ENCODE measurements around the gene RBMX2.
"Not testable (repeated sequence)": the region's sequence is repeated elsewhere in the genome, so short reads cannot be mapped to it uniquely, and the experiment has no call there.

Gene RBMX2, protein sequence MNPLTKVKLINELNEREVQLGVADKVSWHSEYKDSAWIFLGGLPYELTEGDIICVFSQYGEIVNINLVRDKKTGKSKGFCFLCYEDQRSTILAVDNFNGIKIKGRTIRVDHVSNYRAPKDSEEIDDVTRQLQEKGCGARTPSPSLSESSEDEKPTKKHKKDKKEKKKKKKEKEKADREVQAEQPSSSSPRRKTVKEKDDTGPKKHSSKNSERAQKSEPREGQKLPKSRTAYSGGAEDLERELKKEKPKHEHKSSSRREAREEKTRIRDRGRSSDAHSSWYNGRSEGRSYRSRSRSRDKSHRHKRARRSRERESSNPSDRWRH

DNA sequence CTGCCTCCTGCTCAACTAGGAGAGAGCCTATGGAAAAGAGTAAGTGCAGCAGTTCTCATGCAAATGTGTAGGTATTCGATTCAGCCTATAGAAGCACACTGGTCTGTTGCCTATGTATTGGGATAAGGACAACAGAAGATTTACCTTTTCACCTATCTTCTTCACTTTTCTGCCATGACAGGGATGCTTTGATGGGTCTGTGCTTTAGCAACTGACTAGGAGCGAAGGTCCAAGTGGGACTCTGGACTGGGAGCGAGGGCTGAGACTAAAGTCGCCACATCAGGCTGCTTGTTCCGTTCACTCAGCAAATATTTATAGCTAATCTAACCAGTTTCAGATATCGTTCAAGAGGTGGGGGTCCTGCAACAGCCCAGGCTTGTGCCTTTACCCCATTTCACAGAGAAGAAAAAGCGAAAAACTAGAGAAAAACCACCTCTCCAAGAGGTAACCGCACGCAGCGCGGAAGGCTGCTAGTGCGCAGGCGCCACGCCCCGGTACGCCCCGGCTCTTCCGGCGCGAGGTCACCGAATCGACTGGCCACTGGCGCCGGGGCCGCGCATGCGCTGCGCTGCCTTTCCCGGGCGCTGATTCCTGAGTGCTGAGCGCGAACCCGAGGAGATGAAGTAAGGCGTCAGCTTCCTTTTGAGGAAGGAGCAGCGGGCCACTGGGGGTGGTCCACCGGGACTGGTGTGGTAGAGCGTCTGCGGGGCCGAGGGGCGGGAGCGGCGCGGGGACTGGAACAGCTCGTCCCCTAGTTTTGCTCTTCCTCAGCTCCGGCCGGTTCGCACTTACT is at the start of gene RBMX2:
RBMX2 (plus strand) TSS at position 573 of the 793 bp plus-strand sequence; CDS start at position 619, 46 bp downstream.
- DNase-seq (ENCODE audit: low read depth) = peak; percentile 49

DNA sequence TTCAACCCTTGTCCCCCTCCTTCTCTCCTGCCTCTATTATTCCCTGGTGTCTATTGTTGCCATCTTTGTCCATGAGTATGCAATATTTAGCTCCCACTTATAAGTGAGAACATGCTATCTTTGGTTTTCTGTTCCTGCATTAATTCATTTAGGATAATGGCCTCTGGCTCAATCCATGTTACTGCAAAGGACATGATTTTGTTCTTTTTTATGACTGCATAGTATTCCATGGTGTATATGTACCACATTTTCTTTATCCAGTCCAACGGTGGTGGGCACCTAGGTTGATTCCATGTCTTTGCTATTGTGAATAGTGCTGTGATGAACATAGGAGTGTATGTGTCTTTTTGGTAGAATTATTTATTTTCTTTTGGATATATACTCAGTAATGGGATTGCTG is 49.7 kb upstream of the RBMX2 start:
- DNase-seq (ENCODE audit: low read depth) = not testable (repeated sequence)

DNA sequence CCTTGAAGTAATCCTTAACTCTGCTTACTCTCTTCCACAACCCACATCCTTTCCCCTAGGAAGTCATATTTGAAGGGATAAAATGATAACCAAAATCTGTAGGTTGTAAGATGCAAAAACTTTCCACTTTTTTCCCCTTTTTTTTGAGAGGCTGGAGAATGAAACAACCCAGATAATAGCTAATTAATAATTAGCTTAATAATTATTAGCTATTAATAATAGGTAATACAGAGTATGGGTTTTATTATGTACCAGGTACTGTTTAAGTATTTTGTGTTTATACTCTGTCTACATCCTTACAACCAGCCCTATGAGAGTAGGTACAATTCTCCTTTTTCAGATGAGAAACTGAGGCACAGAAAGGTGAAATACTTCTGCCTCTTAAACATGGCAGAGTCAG is 25.7 kb upstream of the RBMX2 start:
- no peak for DNase-seq (ENCODE audit: low read depth)

DNA sequence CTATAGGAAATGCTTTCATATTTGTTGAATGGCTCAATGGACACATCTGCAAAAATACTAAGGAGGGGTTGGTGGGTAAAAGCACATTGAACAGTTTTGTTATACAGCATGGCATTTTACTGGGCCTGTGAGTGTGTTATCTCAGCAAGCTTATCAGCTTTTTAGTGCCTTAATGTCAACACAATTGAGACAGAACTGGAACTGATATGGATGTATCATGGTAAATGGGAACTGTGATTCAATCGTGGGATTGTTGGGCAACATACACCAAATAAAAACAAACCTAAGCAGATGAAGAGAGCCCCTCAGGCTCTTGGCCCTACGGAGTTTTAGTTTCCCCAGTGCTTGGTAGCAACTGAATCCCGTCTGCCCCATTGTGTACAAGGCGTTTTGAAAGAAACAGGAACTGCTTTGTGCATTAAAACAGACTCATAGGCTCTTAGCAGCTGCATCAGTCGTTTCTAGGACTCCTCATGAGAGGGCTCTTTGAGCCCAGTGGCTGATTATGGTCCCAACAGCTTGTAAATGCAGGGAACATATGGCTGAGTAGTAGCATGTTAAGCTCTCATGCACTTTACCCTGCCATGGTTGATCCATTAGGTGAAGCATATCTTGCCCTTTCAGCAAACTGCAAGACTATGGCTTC is 23.6 kb upstream of the RBMX2 start:
- no peak for DNase-seq (ENCODE audit: low read depth)

DNA sequence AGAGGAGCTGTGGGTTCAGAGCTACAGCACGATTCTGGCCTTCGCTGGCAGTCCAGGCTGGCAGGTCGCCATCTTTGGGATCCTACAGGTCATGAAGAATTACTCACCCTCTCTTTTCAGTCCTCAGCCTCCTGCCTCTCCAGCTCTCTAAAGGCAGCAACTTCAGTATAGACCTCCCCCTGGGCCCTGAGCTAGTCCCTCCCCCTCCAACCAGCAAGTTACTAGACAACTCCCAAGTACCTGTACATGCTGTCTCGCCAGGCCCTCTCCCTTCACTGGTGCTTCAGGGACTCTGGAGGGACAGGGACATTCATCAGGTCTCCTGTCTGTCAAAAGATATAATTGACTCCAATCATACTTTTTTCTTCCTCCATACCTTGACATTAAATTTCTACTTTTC is 16.3 kb upstream of the RBMX2 start, which contains the start of gene GPR119:
GPR119 (minus strand) TSS at position 155 of the 400 bp plus-strand sequence. CDS start 227 bp downstream, outside the sequence.
- DNase-seq (ENCODE audit: low read depth) = no peak

DNA sequence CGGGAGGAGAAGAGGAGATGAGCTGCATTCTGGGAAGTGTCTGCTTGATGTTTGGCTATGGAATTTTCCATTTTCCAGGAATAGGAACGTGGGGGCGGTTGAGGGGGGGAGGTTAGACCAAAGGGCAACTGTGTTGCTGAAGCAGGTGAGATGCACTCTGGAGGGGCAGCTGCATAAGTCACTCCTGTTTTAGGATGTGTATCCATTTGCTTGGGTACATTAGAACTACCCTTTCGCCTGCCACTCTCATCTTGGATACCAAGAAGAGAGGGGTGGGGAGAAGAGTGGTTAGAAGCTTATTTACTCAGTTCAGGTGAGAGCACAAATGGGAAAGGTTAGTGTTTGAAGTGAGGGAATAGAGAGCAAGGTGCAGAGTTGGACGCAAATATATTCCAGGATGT is 15.4 kb upstream of the RBMX2 start:
- no peak for DNase-seq (ENCODE audit: low read depth)

DNA sequence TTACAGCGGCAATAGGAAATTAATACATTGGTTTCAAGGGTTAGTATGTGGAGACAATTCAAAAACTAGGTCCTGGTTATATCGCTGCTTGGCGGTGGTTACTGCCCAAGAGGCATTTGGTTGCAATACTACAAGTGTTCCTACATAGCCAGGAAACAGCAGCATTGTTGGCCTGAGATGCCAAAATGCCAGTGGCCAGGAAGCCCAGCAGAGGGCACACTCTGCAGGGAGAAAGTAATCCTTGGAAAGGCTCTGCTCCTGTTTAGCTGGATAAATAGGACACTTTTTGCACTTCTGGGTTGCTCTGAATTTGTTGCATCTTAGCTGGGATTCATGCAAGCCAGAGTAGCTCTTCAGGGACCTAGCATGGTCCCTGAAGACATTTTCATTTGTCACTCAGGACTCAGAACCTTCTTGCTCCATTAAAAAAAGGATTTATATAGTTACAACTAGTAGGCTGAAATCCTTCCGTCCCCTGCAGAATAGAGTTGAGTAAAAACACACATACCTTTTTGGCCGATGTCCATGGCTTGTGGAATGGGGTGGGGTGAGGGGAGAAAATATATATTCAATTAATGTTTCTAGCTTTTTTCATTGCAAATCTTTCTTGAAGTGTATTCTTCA is 8.2 kb upstream of the RBMX2 start:
- DNase-seq (ENCODE audit: low read depth) = no peak

DNA sequence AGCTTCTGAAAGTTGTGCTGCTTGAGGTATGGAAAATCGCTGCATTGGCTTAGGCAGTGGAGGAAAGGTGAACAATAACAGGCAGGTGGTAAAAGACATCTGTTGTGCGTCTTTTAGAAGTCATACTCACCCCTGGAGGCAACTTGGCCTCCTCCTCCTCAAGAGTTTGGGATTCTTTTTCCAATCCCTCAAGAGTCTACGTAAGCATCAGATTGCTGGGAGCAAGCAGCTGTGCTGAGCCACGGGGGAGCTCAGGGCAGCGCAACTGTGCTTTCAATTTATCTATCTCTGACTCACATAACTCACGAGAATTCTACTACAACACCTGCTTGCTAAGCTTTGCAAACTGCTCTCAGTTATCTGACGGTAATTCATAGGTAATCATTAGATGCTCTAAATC is 6.4 kb upstream of the RBMX2 start:
- DNase-seq (ENCODE audit: low read depth) = no peak

DNA sequence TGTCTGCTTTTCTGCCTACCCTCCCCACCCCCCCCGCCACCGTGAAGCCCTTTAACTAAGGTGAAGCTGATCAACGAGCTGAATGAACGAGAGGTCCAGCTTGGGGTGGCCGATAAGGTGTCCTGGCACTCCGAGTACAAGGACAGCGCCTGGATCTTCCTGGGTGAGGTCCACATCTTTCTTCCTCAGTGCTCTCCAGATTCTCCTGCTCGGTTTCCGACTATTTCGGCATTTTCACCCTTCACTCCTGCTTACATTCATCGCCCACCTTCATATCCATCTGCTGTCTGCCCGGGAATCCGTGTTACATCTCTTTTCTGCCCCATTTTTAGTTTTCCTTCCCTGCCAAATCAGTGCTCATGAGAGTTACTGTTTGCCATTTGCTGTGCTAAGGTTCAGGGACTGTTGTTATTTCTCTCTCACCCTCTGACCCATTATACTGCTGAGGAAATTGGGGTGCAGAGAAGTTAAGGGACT is 459 bp downstream of the RBMX2 start:
- DNase-seq (ENCODE audit: low read depth) = no peak

DNA sequence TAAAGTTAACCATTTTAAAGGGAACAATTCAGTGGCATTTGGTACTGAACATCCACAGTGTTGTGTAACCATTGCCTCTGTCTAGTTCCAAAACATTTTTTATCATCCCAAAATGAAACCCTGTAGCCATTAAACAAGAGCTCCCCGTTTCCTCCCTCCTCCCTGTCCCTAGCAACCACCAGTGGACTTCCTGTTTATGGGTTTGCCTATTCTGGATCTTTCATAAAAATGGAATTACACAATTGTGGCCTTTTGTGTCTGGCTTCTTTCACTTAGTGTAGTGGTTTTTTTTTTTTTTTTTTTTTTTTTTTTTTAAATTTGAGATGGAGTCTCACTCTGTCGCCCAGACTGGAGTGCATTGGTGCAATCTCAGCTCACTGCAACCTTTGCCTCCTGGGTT is 11.6 kb downstream of the RBMX2 start:
- no peak for DNase-seq (ENCODE audit: low read depth)

DNA sequence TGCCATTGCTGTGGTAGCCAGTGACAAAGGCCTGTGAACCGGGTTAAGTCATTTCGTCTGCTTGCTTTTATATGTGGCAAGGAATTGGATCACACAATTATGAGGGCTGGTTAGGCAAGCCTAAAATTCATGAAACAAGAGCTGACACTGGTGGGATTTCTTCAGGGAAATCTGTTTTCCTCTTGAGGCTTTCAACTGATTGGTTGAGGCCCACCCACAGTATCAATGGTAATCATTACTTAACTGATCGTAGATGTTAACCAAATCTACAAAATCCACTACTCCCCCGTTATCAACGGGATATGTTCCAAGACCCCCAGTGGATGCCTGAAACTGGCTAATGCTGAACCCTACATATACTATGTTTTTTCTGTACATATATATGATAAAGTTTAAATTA is 13.0 kb downstream of the RBMX2 start:
- DNase-seq (ENCODE audit: low read depth) = no peak

DNA sequence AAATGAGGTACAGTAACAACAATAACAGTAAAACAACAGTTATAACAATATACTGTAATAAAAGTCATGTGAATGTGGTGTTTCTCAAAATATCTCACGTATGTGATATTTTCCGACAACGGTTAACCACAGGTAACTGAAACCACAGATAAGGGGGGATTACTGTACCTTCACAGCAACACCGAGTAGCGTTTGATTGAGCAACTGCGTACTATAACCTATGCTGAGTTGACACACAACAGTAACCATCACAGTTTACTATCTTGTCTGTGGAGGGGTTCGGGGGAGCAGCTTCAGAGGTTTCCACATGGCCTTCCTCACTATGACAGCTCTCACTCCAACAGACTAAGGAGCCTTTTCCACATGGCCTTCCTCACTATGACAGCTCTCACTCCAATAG is 13.4 kb downstream of the RBMX2 start:
- DNase-seq (ENCODE audit: low read depth) = no peak

DNA sequence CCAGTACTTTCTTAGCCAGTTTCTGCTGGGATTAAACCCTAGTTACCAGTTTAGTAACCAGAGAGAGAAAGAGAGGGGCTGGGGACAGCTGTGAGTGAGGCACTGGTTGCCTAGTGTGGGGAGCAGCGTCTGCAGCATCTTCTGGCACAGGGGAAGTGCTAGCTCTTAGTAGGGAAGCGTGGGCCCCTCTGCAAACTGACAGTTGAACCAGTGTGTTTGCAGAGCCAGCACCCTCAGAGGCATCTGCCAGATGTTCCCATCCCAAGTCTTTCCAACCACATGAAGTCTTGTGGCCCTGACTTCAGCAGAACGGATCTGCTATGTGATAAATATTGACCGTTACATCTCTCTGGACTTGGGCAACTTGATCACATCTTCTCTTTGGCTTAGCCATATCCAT is 15.0 kb downstream of the RBMX2 start:
- DNase-seq (ENCODE audit: low read depth) = no peak

DNA sequence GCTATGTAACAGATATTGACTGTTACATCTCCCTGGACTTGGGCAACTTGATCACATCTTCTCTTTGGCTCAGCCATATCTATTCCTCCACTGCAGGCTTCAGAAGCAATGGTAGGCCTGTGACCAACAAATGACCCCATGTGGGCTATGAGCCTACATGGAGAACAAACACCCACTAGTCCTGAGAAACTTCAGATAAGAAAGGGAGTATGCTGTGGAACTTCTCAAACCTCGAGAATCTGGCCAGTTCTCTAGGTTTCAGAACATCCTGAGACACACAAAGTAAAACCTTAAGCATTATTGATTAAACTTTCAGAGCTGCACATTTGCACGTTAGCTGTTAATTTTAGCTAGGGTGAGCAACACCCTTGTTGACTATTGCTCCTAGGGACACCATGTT is 16.3 kb downstream of the RBMX2 start:
- no peak for DNase-seq (ENCODE audit: low read depth)

DNA sequence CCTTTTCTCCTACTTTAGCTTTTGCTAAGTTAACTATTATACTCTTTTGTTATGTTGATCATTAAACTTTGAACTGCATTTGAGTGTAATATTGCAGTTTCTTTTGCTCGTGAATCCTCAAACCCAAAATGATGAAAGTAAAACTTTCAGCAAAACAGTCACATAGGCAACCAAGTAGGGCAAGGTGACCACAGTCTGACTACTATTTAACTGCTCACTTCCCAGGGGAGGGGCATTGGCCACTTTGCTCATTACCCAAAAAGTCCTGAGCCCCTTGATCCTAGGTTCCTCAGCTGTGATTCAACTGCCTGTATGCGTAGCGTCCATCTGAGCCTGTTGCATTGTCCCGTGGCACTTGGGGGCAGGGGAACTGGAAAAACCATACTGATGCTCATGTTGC is 17.0 kb downstream of the RBMX2 start:
- DNase-seq (ENCODE audit: low read depth) = no peak

DNA sequence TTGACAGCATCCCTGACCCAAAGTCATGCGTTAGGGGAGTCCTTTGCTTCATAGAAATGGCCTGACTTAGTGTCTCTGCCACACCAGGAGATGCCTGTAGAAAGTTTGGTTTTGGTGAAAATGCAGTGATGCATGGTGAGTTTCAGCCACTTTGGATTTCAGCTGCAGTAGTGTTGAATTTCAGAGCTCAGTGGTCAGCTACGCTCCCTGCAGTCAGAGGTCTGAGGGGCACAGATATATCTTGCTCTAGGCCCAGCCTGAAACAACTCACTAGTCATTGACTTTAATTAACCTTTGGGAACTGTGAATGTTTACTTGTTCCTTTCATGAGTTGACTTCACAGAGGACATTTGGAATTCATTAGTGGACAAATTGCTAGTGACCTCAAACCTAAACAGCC is 17.5 kb downstream of the RBMX2 start:
- DNase-seq (ENCODE audit: low read depth) = no peak

DNA sequence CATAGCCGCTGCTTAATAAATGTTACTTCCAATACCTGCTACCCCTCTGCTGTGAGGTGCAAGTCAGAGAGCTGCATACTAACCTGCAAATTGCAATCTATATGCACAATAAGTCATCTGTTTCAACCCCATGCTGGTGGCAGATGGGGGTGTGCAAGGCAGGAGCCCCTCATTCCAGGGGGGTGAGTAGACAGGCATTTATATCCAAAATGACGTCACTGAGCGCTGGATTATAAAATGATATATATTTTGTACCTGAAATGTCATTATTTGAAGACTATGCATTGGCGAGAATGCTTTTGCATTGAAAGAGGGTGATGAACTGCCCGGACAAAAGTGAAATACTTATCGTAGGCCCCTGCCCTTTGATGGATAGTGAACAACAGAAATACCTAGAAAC is 24.7 kb downstream of the RBMX2 start:
- no peak for DNase-seq (ENCODE audit: low read depth)

DNA sequence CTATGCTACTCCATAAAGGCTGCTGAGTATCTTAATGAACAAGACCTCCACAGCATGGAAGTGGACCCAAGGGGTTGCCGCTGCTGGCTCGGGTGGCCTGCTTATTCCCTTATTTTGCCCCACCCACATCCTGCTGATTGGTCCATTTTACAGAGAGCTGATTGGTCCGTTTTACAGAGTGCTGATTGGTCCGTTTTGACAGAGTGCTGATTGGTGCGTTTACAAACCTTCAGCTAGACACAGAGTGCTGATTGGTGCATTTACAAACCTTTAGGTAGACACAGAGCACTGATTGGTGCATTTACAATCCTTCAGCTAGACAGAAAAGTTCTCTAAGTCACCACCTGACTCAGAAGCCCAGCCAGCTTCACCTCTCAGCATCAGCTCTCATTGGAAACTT is 27.4 kb downstream of the RBMX2 start:
- DNase-seq (ENCODE audit: low read depth) = not testable (repeated sequence)

DNA sequence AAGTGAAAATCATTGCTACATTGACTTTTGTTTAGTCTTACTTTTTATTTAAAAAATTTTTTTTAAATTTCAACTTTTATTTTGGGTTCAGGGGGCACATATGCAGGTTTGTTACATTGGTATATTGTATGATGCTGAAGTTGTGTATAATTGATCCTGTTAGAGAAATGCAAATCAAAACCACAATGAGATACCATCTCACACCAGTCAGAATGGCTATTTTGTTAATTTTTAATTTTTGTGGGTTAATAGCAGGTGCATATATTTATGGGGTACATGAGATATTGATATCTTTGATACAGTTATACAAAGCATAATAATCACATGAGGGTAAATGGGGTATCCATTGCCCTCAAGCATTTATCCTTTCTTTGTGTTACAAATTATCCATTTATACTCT is 34.1 kb downstream of the RBMX2 start:
- DNase-seq (ENCODE audit: low read depth) = no peak

DNA sequence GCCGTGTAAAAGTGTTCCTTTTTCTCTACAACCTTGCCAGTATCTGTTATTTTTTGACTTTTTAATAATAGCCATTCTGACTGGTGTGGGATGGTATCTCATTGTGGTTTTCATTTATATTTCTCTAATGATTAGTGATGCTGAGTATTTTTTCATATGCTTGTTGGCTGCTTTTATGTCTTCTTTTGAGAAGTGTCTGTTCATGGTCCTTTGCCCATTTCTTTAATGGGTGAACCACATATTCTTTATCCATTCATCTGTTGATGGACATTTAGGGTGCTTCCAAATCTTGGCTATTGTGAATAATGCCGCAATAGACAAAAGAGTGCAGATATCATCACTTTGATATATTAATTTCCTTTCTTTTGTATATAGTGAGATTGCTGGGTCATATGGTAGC is 36.2 kb downstream of the RBMX2 start:
- not testable (repeated sequence) for DNase-seq (ENCODE audit: low read depth)

DNA sequence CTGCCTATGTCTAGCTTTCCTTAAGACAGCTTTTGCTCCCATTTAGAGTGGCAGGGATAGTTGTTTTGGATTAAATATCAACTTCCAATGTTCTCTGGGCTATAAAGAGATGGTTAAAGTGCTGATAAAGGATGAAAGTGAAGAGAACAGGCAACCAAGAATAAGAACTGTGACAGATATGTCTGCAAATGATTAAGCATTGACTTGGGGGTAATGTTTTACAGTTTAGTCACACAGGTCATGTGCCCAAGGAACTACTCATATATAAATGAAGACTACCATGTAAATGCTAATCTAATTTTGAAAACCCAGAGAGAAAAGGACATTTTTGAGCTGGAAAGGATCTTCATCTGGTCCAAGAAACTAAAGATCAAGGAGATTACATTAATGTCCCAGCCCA is 42.1 kb downstream of the RBMX2 start:
- no peak for DNase-seq (ENCODE audit: low read depth)

DNA sequence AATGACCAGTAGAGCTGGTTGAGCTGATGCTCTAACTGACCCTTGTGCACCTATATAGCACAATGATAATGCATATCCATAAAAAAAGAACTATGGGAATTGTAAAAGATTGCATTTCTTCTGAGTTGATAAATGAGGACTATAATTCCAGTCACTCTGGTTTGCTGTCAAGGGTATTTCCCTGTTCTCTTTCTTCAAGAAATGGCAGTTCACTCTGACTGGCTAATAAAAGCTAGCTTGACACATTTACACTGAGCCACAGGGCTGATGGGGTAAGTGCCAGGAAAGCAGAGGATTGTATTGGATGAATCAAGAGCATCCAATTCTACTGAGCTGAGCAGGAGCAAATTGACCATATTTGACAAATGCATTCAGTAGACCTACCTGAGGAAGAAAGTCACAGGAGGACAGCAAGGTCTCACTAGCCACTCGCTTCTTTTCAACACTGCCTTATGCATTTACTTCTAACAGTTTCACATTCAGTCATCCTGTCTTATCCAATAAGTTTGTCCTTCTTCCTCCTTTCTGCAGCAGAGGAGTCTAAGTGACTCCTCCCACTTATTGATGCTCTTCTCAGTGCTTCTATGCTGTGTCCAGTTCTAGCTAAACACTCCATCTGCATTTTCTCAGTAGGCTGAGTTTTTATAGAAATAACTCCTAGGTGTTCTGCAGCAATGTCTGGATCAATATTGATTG is 43.0 kb downstream of the RBMX2 start:
- DNase-seq (ENCODE audit: low read depth) = no peak
